Hindlimb muscle (tissue), 1 donor: ENCODE measurements around the gene MAG. TPM values are rescaled to one million over a fixed set of nuclear protein-coding genes. Genes with fewer than 3 reads are reported as not detected.

Experiments
- DNase-seq: peaks from one replicate; pipeline ENCODE4 v3.0.0-alpha.2; 2013
- polyA plus RNA-seq: library from polyadenylated mRNA; unstranded; fragments of 120-200 nt; gene quantifications from one replicate; pipeline ENCODE4 v1.2.1, GENCODE V29; 2013; ENCODE audit not compliant: insufficient read length

The MAG gene
- polyA plus RNA-seq, 1 donor, result 0.84 TPM

DNA sequence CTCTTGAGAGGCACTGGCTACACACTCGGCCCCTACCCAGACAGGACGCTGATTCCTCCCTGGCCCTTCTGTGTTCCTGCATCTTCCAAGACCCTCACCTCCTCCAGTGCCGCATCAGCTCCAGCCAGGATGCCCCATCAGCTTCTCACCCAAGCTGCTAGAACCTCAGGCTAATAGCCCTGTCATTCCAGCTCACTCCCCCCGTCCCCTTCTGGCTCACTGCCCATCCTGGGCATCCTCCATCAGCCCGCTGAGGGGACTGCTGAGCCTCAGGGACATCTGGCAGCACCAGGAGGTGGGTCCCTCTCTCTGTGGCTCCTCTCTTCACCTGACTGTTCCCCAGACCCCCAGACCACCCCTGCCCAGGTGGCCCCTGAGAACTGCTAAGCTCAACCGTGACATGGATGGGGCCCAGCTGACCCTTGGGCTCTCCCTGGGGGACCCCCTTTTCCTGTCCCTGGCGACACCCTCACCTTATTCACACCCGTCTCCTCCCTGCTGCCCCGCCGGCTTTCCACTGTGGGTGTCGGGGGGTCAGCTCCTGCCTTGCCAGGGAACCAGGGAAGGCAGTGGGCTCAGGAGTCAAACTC lies 71.1 kb downstream of the MAG start:
- no peak for DNase-seq

Other genes with a start within 250 kb of the MAG start
- gene FXYD3, start 176.3 kb upstream of the MAG start, polyA plus RNA-seq, result 0.97 TPM
- 13.2 TPM for gene LGI4, start 157.1 kb upstream of the MAG start, polyA plus RNA-seq
- gene FXYD1, start 153.3 kb upstream of the MAG start, polyA plus RNA-seq, result 281 TPM
- 0.65 TPM for gene FXYD7, start 148.9 kb upstream of the MAG start, polyA plus RNA-seq
- 22.3 TPM for gene FXYD5, start 137.4 kb upstream of the MAG start, polyA plus RNA-seq
- gene FAM187B, start 63.4 kb upstream of the MAG start, polyA plus RNA-seq, result not detected
- 5.3 TPM for gene LSR, start 43.2 kb upstream of the MAG start, polyA plus RNA-seq
- gene USF2, start 23.2 kb upstream of the MAG start, polyA plus RNA-seq, result 119 TPM
- gene HAMP, start 9.6 kb upstream of the MAG start, polyA plus RNA-seq, result 0.31 TPM
- 0.72 TPM for gene CD22, start 37.0 kb downstream of the MAG start, polyA plus RNA-seq
- gene FFAR1, start 55.7 kb downstream of the MAG start, polyA plus RNA-seq, result not detected
- not detected for gene FFAR3, start 66.3 kb downstream of the MAG start, polyA plus RNA-seq
- not detected for gene GPR42, start 78.9 kb downstream of the MAG start, polyA plus RNA-seq
- gene FFAR2, start 156.1 kb downstream of the MAG start, polyA plus RNA-seq, result 0.65 TPM
- gene KRTDAP, start 198.3 kb downstream of the MAG start, polyA plus RNA-seq, result 6.6 TPM
- 4.2 TPM for gene DMKN, start 221.5 kb downstream of the MAG start, polyA plus RNA-seq
- gene SBSN, start 236.2 kb downstream of the MAG start, polyA plus RNA-seq, result 0.74 TPM
- not detected for gene GAPDHS, start 241.3 kb downstream of the MAG start, polyA plus RNA-seq